ENCODE measurements around the gene AP3M1. TPM values are rescaled to one million over a fixed set of nuclear protein-coding genes. Genes with fewer than 3 reads are reported as not detected.

AP3M1 gene
- total RNA-seq, 4 donors from 2014 or later: 13.8 to 37.8 (median 28.4) TPM

GRCh38 chr10:74123081-74123480, 27.5 kb downstream of the AP3M1 start:
- Histone ChIP-seq H3K27ac (no peak overlapping the region), H3K4me3 (no peak overlapping the region)

GRCh38 chr10:74122060-74122459, 28.6 kb downstream of the AP3M1 start:
- TF ChIP-seq CTCF (IDR thresholded peaks at IDR 0.05) (no peak), POLR2A (IDR thresholded peaks at IDR 0.05) (no peak)
- Histone ChIP-seq H3K27ac (no peak overlapping the region), H3K4me1 (no peaks in the 10 kb centered on the region), H3K36me3 (no peaks in the 10 kb centered on the region), H3K9me3 (no peaks in the 10 kb centered on the region), H3K4me3 (no peak overlapping the region), H3K27me3 (no peaks in the 10 kb centered on the region)
- intact Hi-C loops (cut with DNase I; ENCODE audit: low total_unique reads): no loop called here
- no peak for DNase-seq

More at GRCh38 chr10:74123081-74123480, 27.5 kb downstream of the AP3M1 start:
- Histone ChIP-seq H3K36me3 (no peaks in the 10 kb centered on the region), H3K27me3 (no peaks in the 10 kb centered on the region), H3K9me3 (no peaks in the 10 kb centered on the region), H3K4me1 (no peaks in the 10 kb centered on the region)
- TF ChIP-seq POLR2A (IDR thresholded peaks at IDR 0.05): no peak
- intact Hi-C loops (cut with DNase I; ENCODE audit: low total_unique reads): no loop called here
- no peak for DNase-seq

- intact Hi-C loops (cut with DNase I; ENCODE audit: low total_unique reads): no loop called here
- no peak overlapping the region for H3K27ac ChIP-seq
- H3K27me3 ChIP-seq: no peaks in the 10 kb centered on the region
- DNase-seq: no peak
- no peaks in the 10 kb centered on the region for H3K4me1 ChIP-seq
- H3K36me3 ChIP-seq: no peaks in the 10 kb centered on the region
- TF ChIP-seq POLR2A (IDR thresholded peaks at IDR 0.05): no peak
- no peak for TF ChIP-seq CTCF (IDR thresholded peaks at IDR 0.05)
- H3K9me3 ChIP-seq: no peaks in the 10 kb centered on the region
- H3K4me3 ChIP-seq: no peak overlapping the region
These were observed 29.3 kb downstream of the AP3M1 start for GRCh38 chr10:74121368-74121767.

GRCh38 chr10:74120911-74121310, 29.7 kb downstream of the AP3M1 start:
- Histone ChIP-seq H3K9me3 (no peaks in the 10 kb centered on the region), H3K27ac (no peak overlapping the region), H3K4me3 (no peak overlapping the region), H3K4me1 (no peaks in the 10 kb centered on the region), H3K36me3 (no peaks in the 10 kb centered on the region), H3K27me3 (no peaks in the 10 kb centered on the region)
- intact Hi-C loops (cut with DNase I; ENCODE audit: low total_unique reads): no loop called here
- no peak for DNase-seq
- TF ChIP-seq CTCF (IDR thresholded peaks at IDR 0.05): no peak
- no peak for TF ChIP-seq POLR2A (IDR thresholded peaks at IDR 0.05)

GRCh38 chr10:74118804-74119203, 31.8 kb downstream of the AP3M1 start:
- intact Hi-C loops (cut with DNase I; ENCODE audit: low total_unique reads): no loop called here
- Histone ChIP-seq H3K27ac (no peak overlapping the region), H3K9me3 (no peaks in the 10 kb centered on the region), H3K4me1 (no peaks in the 10 kb centered on the region), H3K36me3 (no peaks in the 10 kb centered on the region), H3K4me3 (no peak overlapping the region), H3K27me3 (no peaks in the 10 kb centered on the region)
- TF ChIP-seq POLR2A (IDR thresholded peaks at IDR 0.05) (no peak), CTCF (IDR thresholded peaks at IDR 0.05) (no peak)
- no peak for DNase-seq

GRCh38 chr10:74117738-74118137, 32.9 kb downstream of the AP3M1 start:
- intact Hi-C loops (cut with DNase I; ENCODE audit: low total_unique reads): no loop called here
- TF ChIP-seq CTCF (IDR thresholded peaks at IDR 0.05) (no peak), POLR2A (IDR thresholded peaks at IDR 0.05) (no peak)
- Histone ChIP-seq H3K27me3 (no peaks in the 10 kb centered on the region), H3K27ac (no peak overlapping the region), H3K4me1 (no peaks in the 10 kb centered on the region), H3K9me3 (no peaks in the 10 kb centered on the region), H3K36me3 (no peaks in the 10 kb centered on the region), H3K4me3 (no peak overlapping the region)
- no peak for DNase-seq
